HepG2 (cell line): ENCODE results near the gene KIRREL2. TPM values are rescaled to one million over a fixed set of nuclear protein-coding genes. Genes with fewer than 3 reads are reported as not detected.

ENCODE experiments used
- ADNP ChIP-seq: sonication (generic); formaldehyde crosslinking; IDR thresholded peaks from 2 replicates; pipeline ENCODE4 v1.4.0; 2020; ENCODE audit warnings: missing genetic modification reagents
- ARNT2 ChIP-seq: sonication (generic); formaldehyde crosslinking; IDR thresholded peaks from 2 replicates; pipeline ENCODE4 v1.8.0; 2022; ENCODE audit warnings: mild to moderate bottlenecking, low read depth, missing genetic modification reagents, moderate library complexity
- ETV5 ChIP-seq: IDR thresholded peaks from 2 replicates; pipeline ENCODE4 v1.6.1; 2018; ENCODE audit warnings: missing biosample characterization, missing genetic modification reagents, inconsistent platforms, borderline replicate concordance
- HOXA7 ChIP-seq: sonication (generic); formaldehyde crosslinking; IDR thresholded peaks from 2 replicates; pipeline ENCODE4 v1.8.1; 2022; ENCODE audit warnings: mild to moderate bottlenecking, missing genetic modification reagents, moderate library complexity
- LCORL ChIP-seq, 2 experiments: fragments of 450-650 bp in 1 of 2; sonication (generic) in 1 of 2; formaldehyde crosslinking in 1 of 2; IDR thresholded peaks; 2 replicates each; pipeline versions ENCODE4 v1.5.0 to v1.6.1; 2017 to 2020; ENCODE audit warnings: antibody characterized with exemption in 1 of 2, missing genetic modification reagents in 1 of 2
- MEIS1 ChIP-seq: sonication (generic); formaldehyde crosslinking; IDR thresholded peaks from 2 replicates; pipeline ENCODE4 v1.9.0; 2021; ENCODE audit warnings: mild to moderate bottlenecking, missing genetic modification reagents, moderate library complexity, borderline replicate concordance
- MZF1 ChIP-seq: sonication (generic); formaldehyde crosslinking; IDR thresholded peaks from 2 replicates; pipeline ENCODE4 v1.8.1; 2023; ENCODE audit warnings: mild to moderate bottlenecking, missing genetic modification reagents, borderline replicate concordance
- NAIF1 ChIP-seq: sonication (generic); formaldehyde crosslinking; IDR thresholded peaks from 2 replicates; pipeline ENCODE4 v1.5.0; 2020; ENCODE audit warnings: mild to moderate bottlenecking, missing genetic modification reagents, borderline replicate concordance
- NFE2 ChIP-seq: sonication (generic); formaldehyde crosslinking; IDR thresholded peaks from 2 replicates; pipeline ENCODE4 v1.4.0; 2020; ENCODE audit warnings: missing genetic modification reagents
- RBM22 ChIP-seq: fragments of 200-400 bp; formaldehyde crosslinking; optimal IDR thresholded peaks from 2 replicates; pipeline ENCODE3; 2017; ENCODE audit warnings: mild to moderate bottlenecking, low read length, moderate library complexity
- SOX6 ChIP-seq, 2 experiments: fragments of 450-650 bp in 1 of 2; sonication (generic) in 1 of 2; formaldehyde crosslinking in 1 of 2; IDR thresholded peaks; 2 replicates each; pipeline versions ENCODE4 v1.4.0 to v1.6.1; 2017 to 2020; ENCODE audit warnings: antibody characterized with exemption in 1 of 2, mild to moderate bottlenecking in 1 of 2, missing genetic modification reagents in 1 of 2
- SYNCRIP ChIP-seq: fragments of 200-400 bp; formaldehyde crosslinking; IDR thresholded peaks from 2 replicates; pipeline ENCODE4 v1.6.1; 2018; ENCODE audit warnings: mild to moderate bottlenecking, low read depth, low read length; ENCODE audit not compliant: insufficient read depth
- ZNF143 ChIP-seq: sonication (generic); formaldehyde crosslinking; IDR thresholded peaks from 2 replicates; pipeline ENCODE4 v1.4.0; 2020; ENCODE audit warnings: missing genetic modification reagents
- ZNF180 ChIP-seq: sonication (generic); formaldehyde crosslinking; IDR thresholded peaks from 2 replicates; pipeline ENCODE4 v1.4.0; 2020; ENCODE audit warnings: low read depth, missing genetic modification reagents, borderline replicate concordance
- ZNF530 ChIP-seq: sonication (generic); formaldehyde crosslinking; IDR thresholded peaks from 2 replicates; pipeline ENCODE4 v1.5.0; 2020; ENCODE audit warnings: low read depth, mild to moderate bottlenecking, missing genetic modification reagents
- ZNF841 ChIP-seq: sonication (generic); formaldehyde crosslinking; IDR thresholded peaks from 2 replicates; pipeline ENCODE4 v1.8.1; 2023; ENCODE audit warnings: missing genetic modification reagents, borderline replicate concordance
- ZSCAN12 ChIP-seq: sonication (generic); formaldehyde crosslinking; IDR thresholded peaks from 2 replicates; pipeline ENCODE4 v1.9.0; 2021; ENCODE audit warnings: mild to moderate bottlenecking, missing genetic modification reagents
- polyA plus RNA-seq, 8 experiments: library from polyadenylated mRNA; depleted of rRNA in 3 of 8; stranded (reverse) in 7 of 8; unstranded in 1 of 8; fragments of >200 nt; fragmentation: Illumina TruSeq in 4 of 8; extraction: Trizol in 4 of 8; gene quantifications; 2 replicates each; pipeline versions ENCODE4 v1.2.1 to v1.2.3, GENCODE V29; 2011 to 2016; ENCODE audit warnings: low read depth in 4 of 8, missing spikeins in 1 of 8, mixed read lengths in 1 of 8; ENCODE audit not compliant: insufficient read depth in 1 of 8
- total RNA-seq, 5 experiments: library from RNA; depleted of rRNA; stranded (reverse); fragments of >200 nt; fragmentation: Illumina TruSeq; extraction: Trizol; gene quantifications; 2 replicates each; pipeline ENCODE4 v1.2.3, GENCODE V29; 2016; ENCODE audit warnings: low read depth in 1 of 5
- TF ChIP-seq, protein P1 (sequence below): sonication (generic); formaldehyde crosslinking; conservative IDR thresholded peaks from 2 replicates; pipeline ENCODE4 v1.8.0; 2022; ENCODE audit warnings: missing genetic modification reagents
- TF ChIP-seq, protein P2 (sequence below): sonication (generic); formaldehyde crosslinking; IDR thresholded peaks from 2 replicates; pipeline ENCODE4 v1.4.0; 2020; ENCODE audit warnings: missing genetic modification reagents
- TF ChIP-seq, protein P3 (sequence below): sonication (generic); formaldehyde crosslinking; IDR thresholded peaks from 2 replicates; pipeline ENCODE4 v1.5.1; 2020; ENCODE audit warnings: mild to moderate bottlenecking, missing genetic modification reagents
- TF ChIP-seq, protein P4 (sequence below): sonication (generic); formaldehyde crosslinking; IDR thresholded peaks from 2 replicates; pipeline ENCODE4 v1.4.0; 2020; ENCODE audit warnings: missing genetic modification reagents

KIRREL2 gene
- total and polyA plus RNA-seq, 2 of the 13 experiments (the other 11 are each of a cell fraction or from before 2014, with no cell fraction given) = 0.18 to 2.4 TPM

DNA sequence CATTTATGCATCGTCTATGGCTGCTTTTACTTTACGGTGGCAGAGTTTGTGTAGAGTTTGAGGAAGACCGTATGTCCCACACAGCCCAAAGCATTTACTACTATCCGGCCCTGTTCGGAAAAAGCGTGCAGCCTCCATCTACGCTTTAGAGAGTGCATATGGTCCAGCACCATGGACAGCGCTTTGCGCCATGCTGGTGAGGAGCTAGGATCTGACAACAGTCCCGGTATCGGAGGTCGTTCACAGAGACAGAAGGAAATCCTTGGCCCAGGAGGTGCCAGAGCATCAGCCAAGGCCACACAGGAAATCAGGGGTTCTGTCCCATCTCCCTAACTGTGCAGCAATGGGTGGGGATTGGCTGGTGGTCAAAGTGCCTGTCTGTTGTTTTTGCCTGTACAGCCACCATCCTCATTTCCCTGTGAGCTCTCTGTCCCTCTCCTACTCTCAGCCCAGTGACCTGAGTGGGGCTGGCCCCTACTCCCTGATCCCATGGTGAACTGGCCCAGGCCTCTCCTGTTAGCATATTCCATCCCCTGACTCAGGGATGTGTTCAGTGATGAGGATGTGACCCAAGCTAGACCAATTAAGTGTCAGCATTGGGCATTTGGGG is 27.9 kb upstream of the KIRREL2 start (continued):
- no peak; the same call in 1 of the 2 replicates for TF ChIP-seq NAIF1 (CRISPR knock-in tag)
- TF ChIP-seq HOXA7 = no peak
- TF ChIP-seq RBM22 = no peak
- no peak for TF ChIP-seq MZF1 (CRISPR knock-in tag)
- no peak for TF ChIP-seq SOX6 (IDR thresholded peaks at IDR 0.05)
- TF ChIP-seq SOX6 (CRISPR knock-in tag; IDR thresholded peaks at IDR 0.05) = no peak
- TF ChIP-seq ZSCAN12 (CRISPR knock-in tag) = peak; percentile 94; the same call in 1 of the 2 replicates
- peak; percentile 64 for TF ChIP-seq ETV5 (CRISPR knock-in tag)
- peak; percentile 87; the same call in 1 of the 2 replicates for TF ChIP-seq ZNF841 (CRISPR knock-in tag)
- TF ChIP-seq, protein P1, sequence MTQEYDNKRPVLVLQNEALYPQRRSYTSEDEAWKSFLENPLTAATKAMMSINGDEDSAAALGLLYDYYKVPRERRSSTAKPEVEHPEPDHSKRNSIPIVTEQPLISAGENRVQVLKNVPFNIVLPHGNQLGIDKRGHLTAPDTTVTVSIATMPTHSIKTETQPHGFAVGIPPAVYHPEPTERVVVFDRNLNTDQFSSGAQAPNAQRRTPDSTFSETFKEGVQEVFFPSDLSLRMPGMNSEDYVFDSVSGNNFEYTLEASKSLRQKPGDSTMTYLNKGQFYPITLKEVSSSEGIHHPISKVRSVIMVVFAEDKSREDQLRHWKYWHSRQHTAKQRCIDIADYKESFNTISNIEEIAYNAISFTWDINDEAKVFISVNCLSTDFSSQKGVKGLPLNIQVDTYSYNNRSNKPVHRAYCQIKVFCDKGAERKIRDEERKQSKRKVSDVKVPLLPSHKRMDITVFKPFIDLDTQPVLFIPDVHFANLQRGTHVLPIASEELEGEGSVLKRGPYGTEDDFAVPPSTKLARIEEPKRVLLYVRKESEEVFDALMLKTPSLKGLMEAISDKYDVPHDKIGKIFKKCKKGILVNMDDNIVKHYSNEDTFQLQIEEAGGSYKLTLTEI (CRISPR knock-in tag) = no peak; the same call in 1 of the 2 replicates
- TF ChIP-seq ZNF180 = no peak; the same call in 1 of the 2 replicates
- no peak for TF ChIP-seq ZNF143 (CRISPR knock-in tag)
- no peak for TF ChIP-seq ADNP (CRISPR knock-in tag)
- TF ChIP-seq SYNCRIP = no peak
- TF ChIP-seq LCORL (IDR thresholded peaks at IDR 0.05) = no peak
- TF ChIP-seq LCORL (CRISPR knock-in tag; IDR thresholded peaks at IDR 0.05) = no peak
- TF ChIP-seq, protein P2, sequence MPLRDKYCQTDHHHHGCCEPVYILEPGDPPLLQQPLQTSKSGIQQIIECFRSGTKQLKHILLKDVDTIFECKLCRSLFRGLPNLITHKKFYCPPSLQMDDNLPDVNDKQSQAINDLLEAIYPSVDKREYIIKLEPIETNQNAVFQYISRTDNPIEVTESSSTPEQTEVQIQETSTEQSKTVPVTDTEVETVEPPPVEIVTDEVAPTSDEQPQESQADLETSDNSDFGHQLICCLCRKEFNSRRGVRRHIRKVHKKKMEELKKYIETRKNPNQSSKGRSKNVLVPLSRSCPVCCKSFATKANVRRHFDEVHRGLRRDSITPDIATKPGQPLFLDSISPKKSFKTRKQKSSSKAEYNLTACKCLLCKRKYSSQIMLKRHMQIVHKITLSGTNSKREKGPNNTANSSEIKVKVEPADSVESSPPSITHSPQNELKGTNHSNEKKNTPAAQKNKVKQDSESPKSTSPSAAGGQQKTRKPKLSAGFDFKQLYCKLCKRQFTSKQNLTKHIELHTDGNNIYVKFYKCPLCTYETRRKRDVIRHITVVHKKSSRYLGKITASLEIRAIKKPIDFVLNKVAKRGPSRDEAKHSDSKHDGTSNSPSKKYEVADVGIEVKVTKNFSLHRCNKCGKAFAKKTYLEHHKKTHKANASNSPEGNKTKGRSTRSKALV (CRISPR knock-in tag) = no peak
- peak; percentile 89 for TF ChIP-seq ARNT2 (CRISPR knock-in tag)
- TF ChIP-seq NFE2 (CRISPR knock-in tag) = peak; percentile 45; the same call in 1 of the 2 replicates
- TF ChIP-seq ZNF530 (CRISPR knock-in tag) = no peak; the same call in 1 of the 2 replicates
- TF ChIP-seq, protein P3, sequence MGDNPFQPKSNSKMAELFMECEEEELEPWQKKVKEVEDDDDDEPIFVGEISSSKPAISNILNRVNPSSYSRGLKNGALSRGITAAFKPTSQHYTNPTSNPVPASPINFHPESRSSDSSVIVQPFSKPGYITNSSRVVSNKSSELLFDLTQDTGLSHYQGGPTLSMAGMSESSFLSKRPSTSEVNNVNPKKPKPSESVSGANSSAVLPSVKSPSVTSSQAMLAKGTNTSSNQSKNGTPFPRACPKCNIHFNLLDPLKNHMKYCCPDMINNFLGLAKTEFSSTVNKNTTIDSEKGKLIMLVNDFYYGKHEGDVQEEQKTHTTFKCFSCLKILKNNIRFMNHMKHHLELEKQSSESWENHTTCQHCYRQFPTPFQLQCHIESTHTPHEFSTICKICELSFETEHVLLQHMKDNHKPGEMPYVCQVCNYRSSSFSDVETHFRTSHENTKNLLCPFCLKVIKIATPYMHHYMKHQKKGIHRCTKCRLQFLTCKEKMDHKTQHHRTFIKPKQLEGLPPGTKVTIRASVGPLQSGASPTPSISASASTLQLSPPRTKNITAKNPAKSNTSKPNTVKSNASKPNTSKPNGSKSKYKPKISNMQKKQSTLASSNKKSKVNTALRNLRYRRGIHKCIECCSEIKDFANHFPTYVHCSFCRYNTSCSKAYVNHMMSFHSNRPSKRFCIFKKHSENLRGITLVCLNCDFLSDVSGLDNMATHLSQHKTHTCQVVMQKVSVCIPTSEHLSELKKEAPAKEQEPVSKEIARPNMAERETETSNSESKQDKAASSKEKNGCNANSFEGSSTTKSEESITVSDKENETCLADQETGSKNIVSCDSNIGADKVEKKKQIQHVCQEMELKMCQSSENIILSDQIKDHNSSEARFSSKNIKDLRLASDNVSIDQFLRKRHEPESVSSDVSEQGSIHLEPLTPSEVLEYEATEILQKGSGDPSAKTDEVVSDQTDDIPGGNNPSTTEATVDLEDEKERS = peak; percentile 91
- TF ChIP-seq, protein P4, sequence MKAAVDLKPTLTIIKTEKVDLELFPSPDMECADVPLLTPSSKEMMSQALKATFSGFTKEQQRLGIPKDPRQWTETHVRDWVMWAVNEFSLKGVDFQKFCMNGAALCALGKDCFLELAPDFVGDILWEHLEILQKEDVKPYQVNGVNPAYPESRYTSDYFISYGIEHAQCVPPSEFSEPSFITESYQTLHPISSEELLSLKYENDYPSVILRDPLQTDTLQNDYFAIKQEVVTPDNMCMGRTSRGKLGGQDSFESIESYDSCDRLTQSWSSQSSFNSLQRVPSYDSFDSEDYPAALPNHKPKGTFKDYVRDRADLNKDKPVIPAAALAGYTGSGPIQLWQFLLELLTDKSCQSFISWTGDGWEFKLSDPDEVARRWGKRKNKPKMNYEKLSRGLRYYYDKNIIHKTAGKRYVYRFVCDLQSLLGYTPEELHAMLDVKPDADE (CRISPR knock-in tag) = peak; percentile 94
- TF ChIP-seq MEIS1 = no peak
